B cell (primary cell): Measurements from ENCODE around the gene KRT73. TPM values are rescaled to one million over a fixed set of nuclear protein-coding genes. Genes with fewer than 3 reads are reported as not detected.

ENCODE experiments used
- ATAC-seq: fragments of 200-7000 bp; cut with Tn5 transposase; one replicate; pipeline ENCODE4 v1.10.0; 2021; ENCODE audit warnings: low read depth, mild to moderate bottlenecking, moderate number of reproducible peaks, moderate library complexity
- CTCF ChIA-PET: fragments of 350-600 bp; sonication (Branson Sonifier 250); formaldehyde crosslinking; loops from one replicate; lab custom pipeline; 2021; ENCODE audit warnings: antibody characterized with exemption, inconsistent platforms; lab: Charles Lee
- POLR2A ChIA-PET: fragments of 350-600 bp; sonication (Branson Sonifier 250); formaldehyde crosslinking; loops from one replicate; lab custom pipeline; 2021; ENCODE audit warnings: antibody characterized with exemption; lab: Charles Lee
- DNase-seq: peaks from one replicate; pipeline ENCODE4 v3.0.0; 2013
- H2AFZ ChIP-seq: 2 replicates; pipeline ENCODE4 v1.6.1; 2012; ENCODE audit warnings: mild to moderate bottlenecking, low read depth, low read length; ENCODE audit not compliant: insufficient read depth, poor library complexity, severe bottlenecking
- H3K27ac ChIP-seq, 2 donors: 1 replicate in 1 of 2; 2 replicates in 1 of 2; pipeline ENCODE4 v1.5.1; 2012 to 2013; ENCODE audit warnings: low read length in 2 of 2, mild to moderate bottlenecking in 2 of 2, moderate library complexity in 1 of 2
- H3K27me3 ChIP-seq, 4 experiments: fragments of 200-600 bp in 1 of 4; sonication (generic) in 1 of 4; replicated peaks in 1 of 4; 1 replicate in 2 of 4; 2 replicates in 2 of 4; pipeline versions ENCODE4 v1.6.1 to v1.7.0; 2013 to 2016; ENCODE audit warnings: low read length in 3 of 4, mild to moderate bottlenecking in 2 of 4, mixed read lengths in 1 of 4, moderate library complexity in 1 of 4; ENCODE audit not compliant: insufficient read depth in 4 of 4, control insufficient read depth in 3 of 4; ENCODE audit errors: control extremely low read depth in 1 of 4
- H3K36me3 ChIP-seq, 2 experiments: replicated peaks in 1 of 2; 1 replicate in 1 of 2; 2 replicates in 1 of 2; pipeline versions ENCODE4 v1.6.1 to v1.7.1; 2013; ENCODE audit warnings: low read length in 1 of 2; ENCODE audit not compliant: insufficient read depth in 2 of 2, control insufficient read depth in 1 of 2; ENCODE audit errors: control extremely low read depth in 1 of 2, extremely low read depth in 1 of 2
- H3K4me1 ChIP-seq, 2 donors: fragments of 200-600 bp in 1 of 2; sonication (generic) in 1 of 2; 1 replicate in 1 of 2; 2 replicates in 1 of 2; pipeline versions ENCODE4 v1.5.1 to v1.6.1; 2013 to 2017; ENCODE audit warnings: low read length in 2 of 2; ENCODE audit not compliant: control insufficient read depth in 2 of 2, insufficient read depth in 2 of 2
- H3K4me2 ChIP-seq: replicated peaks from 2 replicates; pipeline ENCODE3; 2012; ENCODE audit warnings: mild to moderate bottlenecking, low read depth, low read length; ENCODE audit not compliant: poor library complexity, severe bottlenecking
- H3K4me3 ChIP-seq, 5 experiments: fragments of 200-600 bp in 1 of 5; sonication (generic) in 1 of 5; 1 replicate in 3 of 5; 2 replicates in 2 of 5; pipeline versions ENCODE4 v1.5.1 to v1.7.0; 2011 to 2016; ENCODE audit warnings: low read length in 4 of 5, mild to moderate bottlenecking in 4 of 5, low read depth in 2 of 5, control low read depth in 1 of 5, moderate library complexity in 1 of 5; ENCODE audit not compliant: insufficient read depth in 1 of 5; ENCODE audit errors: control extremely low read depth in 1 of 5, extremely low read depth in 1 of 5
- H3K79me2 ChIP-seq: fragments of 200-600 bp; sonication (generic); one replicate; pipeline ENCODE4 v1.6.0; 2016; ENCODE audit warnings: low read length; ENCODE audit not compliant: control insufficient read depth, insufficient read depth
- H3K9ac ChIP-seq: fragments of 200-600 bp; sonication (generic); 2 replicates; pipeline ENCODE4 v1.6.1; 2017; ENCODE audit warnings: mild to moderate bottlenecking, low read length, moderate library complexity
- H3K9me3 ChIP-seq, 3 donors: one replicate each; pipeline versions ENCODE4 v1.6.1 to v1.7.1; 2013; ENCODE audit warnings: low read length in 2 of 3; ENCODE audit not compliant: control insufficient read depth in 2 of 3, insufficient read depth in 1 of 3; ENCODE audit errors: control extremely low read depth in 1 of 3
- H4K20me1 ChIP-seq: 2 replicates; pipeline ENCODE4 v1.6.0; 2012; ENCODE audit warnings: mild to moderate bottlenecking, low read length; ENCODE audit not compliant: insufficient read depth, control insufficient read depth, poor library complexity, severe bottlenecking
- H3K27ac Mint-ChIP-seq: one replicate; pipeline ENCODE4 v1.8.0; 2021; ENCODE audit warnings: mixed read lengths
- H3K27me3 Mint-ChIP-seq: one replicate; pipeline ENCODE4 v1.8.0; 2021; ENCODE audit warnings: mixed read lengths
- H3K4me1 Mint-ChIP-seq: one replicate; pipeline ENCODE4 v1.8.0; 2021; ENCODE audit warnings: mixed read lengths
- H3K4me3 Mint-ChIP-seq: one replicate; pipeline ENCODE4 v1.8.0; 2021; ENCODE audit warnings: mixed read lengths
- H3K9me3 Mint-ChIP-seq: one replicate; pipeline ENCODE4 v1.8.0; 2022; ENCODE audit warnings: mixed read lengths; ENCODE audit not compliant: insufficient read depth
- EZH2 ChIP-seq: IDR thresholded peaks from 2 replicates; pipeline ENCODE4 v1.6.1; 2012; ENCODE audit warnings: borderline replicate concordance, low read depth, mild to moderate bottlenecking, moderate library complexity, low read length; ENCODE audit not compliant: insufficient read depth, poor library complexity, severe bottlenecking
- WGBS: methylation state at CpG from one replicate; pipeline ENCODE4 v1.1.5; 2013; ENCODE audit warnings: missing lambda C conversion rate; ENCODE audit not compliant: insufficient coverage; 5-methylcytosine and 5-hydroxymethylcytosine counted together
- intact Hi-C: fragments of 100-400 bp; cut with micrococcal nuclease; formaldehyde crosslinking; loops from one replicate; pipeline ENCODE4 v1.10.0; 2022
- polyA plus RNA-seq: library from polyadenylated mRNA; depleted of rRNA; stranded (reverse); fragments of >200 nt; gene quantifications from 2 replicates; pipeline ENCODE4 v1.2.3, GENCODE V29; 2012
- total RNA-seq, 2 donors: library from RNA; stranded (reverse); fragments of 120-200 nt in 1 of 2; gene quantifications; 1 replicate in 1 of 2; 2 replicates in 1 of 2; pipeline versions ENCODE4 v1.2.3 to v1.2.4, GENCODE V29; 2013 to 2022
- TF ChIP-seq, protein P1 (sequence below): fragments of 200-600 bp; IDR thresholded peaks from one replicate; pipeline ENCODE4 v1.8.0; 2022; ENCODE audit warnings: antibody characterized with exemption, mild to moderate bottlenecking

Gene KRT73
- total and polyA plus RNA-seq, 2 donors (not counting 1 experiment from before 2014, with no cell fraction given): 0.07 TPM; not detected in 1

DNA sequence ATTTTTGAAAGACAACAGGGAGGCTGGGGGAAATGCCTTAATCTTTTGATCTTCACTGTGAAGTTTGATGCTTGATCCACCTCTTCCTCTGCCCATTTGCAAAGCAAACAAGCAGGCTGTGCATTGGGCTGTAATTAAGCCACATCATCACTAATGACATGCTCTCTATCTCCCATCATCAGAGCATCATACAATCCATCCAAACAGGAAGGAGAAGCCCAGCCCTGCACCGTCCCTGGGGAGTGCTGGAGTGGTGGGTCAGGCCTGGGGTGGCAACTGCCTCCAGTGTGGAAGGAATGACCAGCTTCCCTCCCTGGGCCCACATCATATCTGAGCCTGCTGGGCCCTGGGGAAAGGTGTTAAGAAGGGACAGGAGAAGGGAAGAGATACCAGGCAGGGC, 37.9 kb downstream of the KRT73 start:
- TF ChIP-seq EZH2: no peak
- TF ChIP-seq, protein P1, sequence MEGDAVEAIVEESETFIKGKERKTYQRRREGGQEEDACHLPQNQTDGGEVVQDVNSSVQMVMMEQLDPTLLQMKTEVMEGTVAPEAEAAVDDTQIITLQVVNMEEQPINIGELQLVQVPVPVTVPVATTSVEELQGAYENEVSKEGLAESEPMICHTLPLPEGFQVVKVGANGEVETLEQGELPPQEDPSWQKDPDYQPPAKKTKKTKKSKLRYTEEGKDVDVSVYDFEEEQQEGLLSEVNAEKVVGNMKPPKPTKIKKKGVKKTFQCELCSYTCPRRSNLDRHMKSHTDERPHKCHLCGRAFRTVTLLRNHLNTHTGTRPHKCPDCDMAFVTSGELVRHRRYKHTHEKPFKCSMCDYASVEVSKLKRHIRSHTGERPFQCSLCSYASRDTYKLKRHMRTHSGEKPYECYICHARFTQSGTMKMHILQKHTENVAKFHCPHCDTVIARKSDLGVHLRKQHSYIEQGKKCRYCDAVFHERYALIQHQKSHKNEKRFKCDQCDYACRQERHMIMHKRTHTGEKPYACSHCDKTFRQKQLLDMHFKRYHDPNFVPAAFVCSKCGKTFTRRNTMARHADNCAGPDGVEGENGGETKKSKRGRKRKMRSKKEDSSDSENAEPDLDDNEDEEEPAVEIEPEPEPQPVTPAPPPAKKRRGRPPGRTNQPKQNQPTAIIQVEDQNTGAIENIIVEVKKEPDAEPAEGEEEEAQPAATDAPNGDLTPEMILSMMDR: no peak
- Mint-ChIP-seq H3K4me1 (no peaks in the 10 kb centered on the region), H3K4me3 (no peak overlapping the region), H3K9me3 (no peaks in the 10 kb centered on the region), H3K27me3 (peaks cover 12% of the 10 kb centered on the region), H3K27ac (no peak overlapping the region)
- ChIA-PET POLR2A (interaction anchor here (0.6 kb wide), 1 partner anchor 305 kb away, joined by 3 read pairs; no protein-coding TSS in a partner anchor), CTCF (no interaction called here)
- Histone ChIP-seq H3K4me3 (no peak overlapping the region), H3K4me2 (no peak overlapping the region), H3K27ac (no peak overlapping the region), H2AFZ (no peak overlapping the region), H3K36me3 (no peaks in the 10 kb centered on the region), H3K9ac (no peak overlapping the region), H3K9me3 (no peaks in the 10 kb centered on the region), H4K20me1 (no peaks in the 10 kb centered on the region), H3K4me1 (no peaks in the 10 kb centered on the region), H3K27me3 (peaks cover 0 to 1% (median 0%) of the 10 kb centered on the region in 4 experiments), H3K79me2 (no peaks in the 10 kb centered on the region)
- DNase-seq (no peak), ATAC-seq (no peak)
- intact Hi-C loops: loop anchor here (10.0 kb wide), 1 partner anchor 294 kb away; no protein-coding TSS in a partner anchor
- no CpG with 5 or more reads among the region's 1 CpG for WGBS
